ENCODE results near the gene SDC3.

The SDC3 gene

DNA sequence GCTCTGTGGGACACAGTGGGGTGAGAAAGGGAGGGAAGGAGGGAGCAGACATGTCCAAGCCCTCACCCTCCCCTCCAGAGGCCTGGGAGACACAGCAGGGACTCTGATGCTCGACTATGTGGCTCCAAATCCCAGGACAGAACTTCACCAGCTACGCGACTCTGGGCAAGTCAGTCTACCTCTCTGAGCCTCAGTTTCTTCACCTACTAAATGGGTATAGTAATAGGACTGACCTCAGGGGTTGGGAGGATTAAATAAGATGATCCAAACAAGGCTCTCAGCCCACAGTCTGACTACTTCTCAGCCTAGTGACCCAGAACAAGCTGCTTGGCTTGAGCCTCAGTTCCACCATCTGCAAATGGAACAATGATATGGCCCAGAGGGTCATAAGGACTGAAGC is 19.6 kb downstream of the SDC3 start:
- DNase-seq (ENCODE audit: low read depth): no peak

DNA sequence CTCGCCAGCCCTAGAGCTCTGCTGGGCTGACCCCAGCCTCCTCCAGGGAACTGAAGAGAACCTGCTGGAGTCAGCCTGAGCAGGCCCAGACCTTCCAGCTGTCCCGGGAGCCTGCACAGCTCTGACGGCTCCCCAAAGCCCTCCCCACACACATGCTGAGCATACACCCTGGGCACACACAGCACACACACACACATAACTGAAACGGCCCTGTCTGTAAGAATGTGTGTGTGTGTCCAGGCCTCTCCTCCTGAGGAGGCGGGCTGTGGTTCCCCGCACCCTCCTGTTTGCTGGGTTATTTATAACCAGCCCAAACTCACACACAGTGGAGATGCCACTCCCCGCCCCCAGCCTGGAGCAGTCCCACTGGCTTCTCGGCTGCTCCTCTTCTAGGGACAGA is 20.2 kb downstream of the SDC3 start:
- peak; percentile 88 for DNase-seq (ENCODE audit: low read depth)

DNA sequence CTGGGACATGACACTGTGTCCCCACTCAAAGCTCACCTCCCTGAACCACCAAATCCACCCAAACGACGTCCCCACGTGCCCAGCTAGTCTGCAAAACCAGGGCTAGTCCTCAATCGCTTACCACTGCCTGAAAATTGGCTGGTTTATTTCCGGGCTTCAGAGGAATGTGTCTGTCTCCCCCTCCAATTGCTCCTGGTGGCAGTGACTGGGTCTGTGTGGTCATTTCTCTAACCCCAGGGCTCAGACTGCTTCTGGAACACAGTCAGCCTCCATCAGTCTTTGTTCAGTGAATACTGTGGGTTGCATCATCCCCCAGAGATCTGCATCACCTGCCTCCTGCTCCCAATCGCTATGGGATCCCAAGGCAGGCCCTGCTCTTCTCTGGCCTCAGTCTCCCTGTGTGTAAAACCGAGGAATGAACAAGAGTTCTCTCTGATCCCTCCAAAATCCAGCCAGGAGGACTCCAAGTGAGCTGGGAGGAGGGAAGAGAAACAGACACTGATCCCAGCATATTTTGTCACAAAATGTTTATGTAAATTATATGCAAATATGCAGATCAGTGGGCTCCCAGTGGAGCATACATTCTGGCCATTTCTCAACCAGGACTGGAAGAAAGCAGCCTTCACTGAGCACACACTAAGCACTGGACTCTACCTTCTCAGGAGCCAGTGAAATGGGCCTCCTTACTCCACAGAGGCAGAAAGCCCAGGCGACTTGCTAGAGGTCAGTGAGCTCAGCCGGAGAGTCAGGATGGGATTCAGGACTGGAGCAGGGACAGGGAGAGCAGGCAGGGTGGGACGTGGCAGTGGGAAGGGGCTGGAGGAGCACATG is 20.9 kb downstream of the SDC3 start:
- no peak for DNase-seq (ENCODE audit: low read depth)

DNA sequence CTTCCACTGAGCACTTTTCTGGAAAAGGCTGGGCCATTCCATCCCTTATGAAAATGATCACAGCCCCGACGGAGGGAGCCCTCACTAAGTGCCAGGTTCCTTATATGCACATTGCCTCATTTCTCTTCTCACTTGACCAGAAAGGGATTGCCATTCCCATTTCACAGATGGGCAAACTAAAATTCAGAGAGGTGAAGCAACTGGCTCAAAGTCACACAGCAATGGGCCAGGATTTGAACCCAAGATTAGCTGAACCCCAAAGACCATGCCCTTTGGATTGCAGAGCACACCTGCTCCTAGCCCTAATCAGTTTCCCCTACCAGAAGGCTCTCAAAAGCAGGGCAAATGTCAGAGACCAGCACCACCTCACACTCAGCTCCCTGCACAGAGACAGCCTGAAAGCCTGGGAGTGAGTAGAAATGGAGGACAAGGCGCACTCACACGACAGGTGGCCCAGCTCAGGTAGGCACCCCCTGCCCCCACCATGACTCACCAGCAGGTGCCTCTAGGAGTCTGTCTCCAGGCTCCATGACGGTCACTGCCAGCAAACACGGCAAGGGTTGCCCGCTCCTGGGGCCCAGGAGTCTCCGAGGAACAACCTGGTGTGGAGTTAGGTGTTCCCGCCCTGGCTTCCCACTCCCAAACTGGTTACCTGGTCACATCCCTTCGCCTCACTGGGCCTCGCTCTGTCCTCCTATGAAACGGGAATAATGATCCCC is 21.7 kb downstream of the SDC3 start:
- DNase-seq (ENCODE audit: low read depth): no peak

DNA sequence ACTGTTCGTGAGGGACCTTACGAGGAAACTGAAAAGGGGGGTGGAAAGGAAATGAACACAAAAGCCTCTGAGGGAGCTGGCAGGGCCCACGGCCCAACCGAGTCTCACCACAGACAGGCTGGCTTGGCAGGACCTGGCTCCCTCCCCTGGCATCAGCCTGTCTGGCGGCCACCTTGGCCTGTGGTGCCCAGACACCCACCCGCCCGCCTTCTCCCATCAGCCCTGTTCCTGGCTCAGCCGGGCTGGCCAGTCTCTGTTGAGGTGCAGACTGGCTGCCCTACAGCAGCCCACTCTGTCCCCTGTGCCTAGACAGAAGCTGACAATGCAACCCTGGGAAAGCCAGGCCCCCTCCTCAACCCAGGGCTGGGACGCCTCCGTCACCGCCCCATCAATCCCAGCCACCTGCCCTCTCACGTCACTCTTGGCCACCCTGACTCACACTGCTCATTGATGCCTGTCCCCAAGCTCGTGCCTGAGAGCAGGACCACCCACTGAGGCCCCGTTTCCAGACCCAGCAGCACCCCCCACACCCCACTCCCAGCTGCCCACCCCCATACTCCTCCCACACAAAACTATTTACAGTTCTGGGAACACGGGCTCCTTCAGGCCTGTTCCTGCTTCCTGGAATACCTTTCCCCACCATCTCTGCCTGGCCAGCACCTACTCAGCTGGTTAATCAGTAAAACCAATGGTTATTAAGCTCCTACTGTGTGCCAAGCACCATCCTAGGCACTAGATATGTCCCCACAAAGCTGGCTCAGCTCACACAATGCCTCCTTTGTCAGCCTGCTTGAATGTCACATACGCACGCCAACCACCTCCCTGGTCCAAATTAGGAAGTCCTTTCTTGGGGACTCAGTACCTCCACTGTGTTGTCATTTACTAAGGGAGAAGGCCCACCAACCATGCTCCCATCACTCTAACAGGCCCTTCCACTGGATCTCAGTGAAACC is 22.7 kb downstream of the SDC3 start:
- DNase-seq (ENCODE audit: low read depth): no peak

DNA sequence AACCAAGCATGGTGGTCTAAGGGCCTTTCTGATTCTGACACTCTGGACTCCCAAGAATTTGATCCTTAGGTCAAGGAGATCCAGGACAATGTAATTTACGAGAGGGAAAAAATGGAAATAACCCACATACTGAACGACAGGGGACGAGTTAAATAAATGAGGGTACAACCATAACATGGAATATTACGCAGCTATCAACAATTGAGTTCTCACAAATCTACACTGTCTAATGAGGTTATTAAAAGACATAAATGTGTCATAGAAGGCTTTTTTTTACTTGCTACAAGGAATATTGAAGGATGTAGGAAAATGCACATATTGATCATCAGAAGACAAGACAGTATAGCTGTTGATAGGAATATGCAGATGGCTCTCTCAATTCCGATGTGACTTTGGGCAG is 23.8 kb downstream of the SDC3 start:
- no peak for DNase-seq (ENCODE audit: low read depth)

DNA sequence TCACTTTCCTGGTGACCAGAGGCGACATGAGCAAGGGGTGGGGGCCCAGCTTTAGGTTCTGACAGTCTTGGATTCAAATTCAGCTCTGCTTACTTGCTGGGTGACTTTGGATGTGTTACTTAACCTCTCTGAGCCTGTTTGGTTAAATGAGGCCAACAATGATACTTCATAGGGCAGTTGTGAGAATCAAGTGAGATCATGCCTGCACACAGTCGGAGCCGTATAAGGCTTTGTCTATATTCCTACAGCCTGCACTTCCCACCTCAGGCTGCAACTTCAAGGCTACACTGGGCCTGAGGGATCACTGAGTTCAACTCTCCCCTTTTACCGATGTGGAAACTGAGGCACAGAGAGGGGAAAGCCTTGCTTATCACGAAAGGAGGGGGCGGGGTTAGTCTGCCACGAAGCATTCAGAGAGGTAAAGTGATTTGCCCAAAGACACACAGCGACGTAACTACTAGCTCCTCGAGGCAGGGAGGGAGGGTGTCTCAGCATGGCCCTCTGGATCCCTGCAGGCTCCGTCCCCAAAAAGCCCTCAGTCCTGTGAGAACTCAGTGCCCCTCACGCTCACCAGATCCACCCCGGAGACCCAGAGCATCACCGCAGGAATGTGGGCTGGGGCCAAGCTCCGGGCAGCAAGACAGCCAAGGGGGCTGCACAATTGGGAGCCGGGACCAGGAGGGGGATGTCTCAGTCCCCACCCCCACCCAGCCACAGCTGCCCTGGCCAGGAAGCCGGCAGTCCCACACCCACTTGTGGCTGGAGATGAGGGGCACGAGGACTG is 25.0 kb downstream of the SDC3 start:
- no peak for DNase-seq (ENCODE audit: low read depth)

DNA sequence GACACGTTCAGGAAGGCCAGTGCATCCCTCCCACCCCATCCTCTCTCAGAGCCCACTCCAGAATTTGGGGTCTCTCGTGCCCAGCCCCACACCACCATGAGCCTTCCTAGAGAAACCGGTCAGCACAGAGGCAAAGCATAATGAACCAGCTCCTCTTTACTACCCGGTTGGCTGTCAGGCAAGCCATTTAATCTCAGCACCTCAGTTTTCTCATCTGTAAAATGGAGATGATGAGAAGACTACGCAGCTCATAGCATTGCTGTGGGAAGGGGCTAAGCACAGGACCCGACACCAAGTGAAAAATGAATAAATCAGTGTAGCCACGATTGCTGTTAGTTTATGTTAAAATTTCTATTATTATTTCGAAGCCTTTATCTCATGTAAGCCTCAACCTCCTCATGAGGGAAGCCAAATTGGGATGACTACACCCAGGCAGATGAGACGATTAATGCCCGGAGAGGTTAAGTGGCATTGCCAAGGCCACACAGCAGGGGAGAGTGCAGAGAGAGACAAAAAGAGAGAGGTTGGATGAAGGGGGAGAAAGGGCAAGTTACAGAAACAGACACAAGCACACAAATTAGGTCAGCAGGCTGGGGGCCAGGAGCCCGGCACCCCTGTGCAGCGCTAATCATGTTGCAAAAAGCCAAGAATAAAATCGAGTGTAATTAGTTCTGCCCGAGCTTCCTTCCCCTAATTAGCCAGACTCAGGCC is 25.7 kb downstream of the SDC3 start:
- no peak for DNase-seq (ENCODE audit: low read depth)

DNA sequence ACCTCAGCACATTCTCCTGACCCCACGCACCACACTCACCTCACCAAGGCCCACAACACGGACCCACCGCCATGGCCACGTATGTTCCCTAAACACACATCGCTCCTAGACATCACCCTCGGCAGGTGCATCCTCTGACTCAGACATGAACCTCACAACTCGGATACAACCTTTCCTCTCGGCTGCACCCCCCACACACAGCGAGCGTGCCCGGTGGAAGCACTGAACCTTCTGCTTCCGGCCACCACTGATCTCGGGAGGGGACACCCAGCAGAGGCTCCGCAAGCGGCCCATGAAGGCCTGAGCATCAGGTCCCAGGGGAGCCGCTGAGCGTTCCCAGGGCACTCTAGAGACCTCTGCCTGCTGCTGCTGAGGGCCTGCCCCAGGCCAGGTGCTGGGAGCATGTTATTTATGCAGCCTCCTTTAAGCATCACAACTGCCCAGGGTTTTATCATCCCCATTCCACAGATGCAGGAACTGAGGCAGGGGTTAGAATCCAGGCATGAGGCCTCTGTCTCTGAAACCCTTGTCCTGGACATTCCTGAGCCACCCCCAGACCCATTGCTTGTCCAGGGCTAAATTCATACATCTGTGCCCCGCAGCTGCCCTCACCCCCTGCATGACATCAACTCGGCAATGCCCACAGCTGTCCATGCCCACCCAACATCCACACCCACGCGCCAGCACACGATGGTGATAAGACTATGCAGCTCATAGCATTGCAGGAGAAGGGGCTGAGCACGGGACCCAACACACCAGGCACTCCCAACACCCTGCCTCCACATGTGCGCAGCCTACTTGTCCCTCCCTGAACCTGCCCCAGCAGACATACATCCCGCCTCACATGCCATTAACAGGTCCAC is 27.0 kb downstream of the SDC3 start:
- DNase-seq (ENCODE audit: low read depth): no peak

DNA sequence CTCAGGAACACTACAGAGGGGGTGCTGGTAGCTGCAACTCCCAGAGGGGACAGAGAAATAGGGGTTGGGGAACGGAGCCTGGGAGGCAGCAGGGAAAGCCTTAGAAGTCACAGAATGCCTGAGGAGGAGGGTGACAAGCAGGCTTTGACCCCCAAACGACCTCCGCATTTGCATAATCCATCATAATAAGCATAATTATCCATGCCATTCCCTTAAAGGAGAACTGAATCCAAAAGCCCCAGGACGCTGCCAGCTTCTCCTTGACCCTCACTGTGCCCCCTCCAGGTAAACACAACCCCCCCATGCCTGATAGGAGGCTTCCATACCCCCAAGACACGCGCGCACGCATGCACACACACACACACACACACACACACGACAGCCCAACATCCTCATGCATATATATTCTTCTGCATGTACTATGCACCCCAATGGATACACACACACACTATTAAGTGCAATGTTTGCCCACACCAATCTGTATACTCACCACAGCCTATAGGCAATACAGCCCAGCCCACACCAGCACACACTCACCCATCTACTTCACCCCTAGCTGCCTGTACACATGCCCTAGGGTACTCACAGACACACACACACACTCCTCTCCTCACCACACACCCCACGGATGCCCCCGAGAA is 27.8 kb downstream of the SDC3 start:
- no peak for DNase-seq (ENCODE audit: low read depth)

DNA sequence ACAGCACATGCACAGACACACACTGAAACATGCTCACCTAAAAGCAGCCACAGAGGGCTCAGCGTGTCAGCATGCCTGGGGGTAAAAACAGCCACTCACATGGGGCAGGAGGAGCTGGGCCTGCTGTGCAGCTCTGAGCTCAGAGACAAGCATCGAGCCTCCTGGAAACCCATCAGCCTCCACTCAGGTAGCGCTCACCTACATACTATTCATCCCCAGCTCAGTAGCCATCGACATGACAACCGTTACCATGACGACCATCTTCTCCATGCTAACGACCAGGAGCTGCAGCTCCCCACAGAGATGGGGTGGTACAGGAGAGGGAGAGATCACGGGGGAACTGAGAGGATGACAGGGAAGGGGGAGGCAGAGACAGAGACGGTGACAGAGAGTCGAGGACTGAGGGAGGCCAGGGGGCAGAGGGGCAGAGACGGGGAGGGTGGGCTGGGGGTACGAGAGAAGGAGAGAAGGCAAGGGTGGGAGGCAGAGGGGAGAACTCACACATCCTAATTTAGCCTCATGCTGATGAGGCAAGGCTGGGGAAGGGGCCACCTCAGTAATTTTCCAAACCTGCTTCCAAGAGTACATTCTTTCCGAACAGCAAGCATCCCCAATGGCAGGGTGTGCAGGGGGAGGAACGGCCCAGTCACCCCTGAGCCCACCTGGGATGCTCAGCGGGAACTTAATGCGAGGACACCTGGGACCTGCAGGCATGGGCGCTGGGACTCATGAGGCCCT is 28.4 kb downstream of the SDC3 start:
- DNase-seq (ENCODE audit: low read depth): no peak

DNA sequence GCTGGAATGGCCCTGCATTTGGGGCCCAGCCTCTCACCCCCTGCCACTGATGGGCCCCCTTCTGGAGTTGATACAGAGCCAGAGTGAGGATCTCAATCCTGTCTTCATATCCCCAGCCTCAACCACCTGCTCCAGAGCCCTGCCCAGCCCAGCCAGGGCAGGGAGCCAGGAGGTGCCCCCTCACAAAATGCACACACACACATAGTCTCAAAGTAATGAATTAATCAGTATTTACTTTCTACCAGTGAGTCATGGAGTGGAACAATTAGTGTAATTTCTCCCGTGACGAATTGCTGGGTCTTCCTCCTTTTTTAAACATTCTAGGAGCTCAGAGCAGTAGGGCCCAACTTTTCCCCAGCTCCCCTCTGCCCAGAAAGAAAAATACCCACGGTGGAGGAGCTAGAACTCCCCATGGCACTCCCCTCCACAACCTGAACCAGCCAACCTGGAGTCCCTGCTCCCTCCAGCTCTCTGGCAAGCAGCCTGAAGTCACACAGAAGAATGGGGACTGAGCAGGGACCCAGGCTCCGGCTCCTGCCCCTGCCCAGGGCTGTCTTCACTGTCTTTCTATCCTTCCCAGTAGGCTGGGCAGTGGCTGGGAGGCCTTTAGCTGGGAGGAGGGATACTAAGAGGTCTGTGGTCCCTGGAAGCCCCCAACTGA is 29.3 kb downstream of the SDC3 start:
- no peak for DNase-seq (ENCODE audit: low read depth)

DNA sequence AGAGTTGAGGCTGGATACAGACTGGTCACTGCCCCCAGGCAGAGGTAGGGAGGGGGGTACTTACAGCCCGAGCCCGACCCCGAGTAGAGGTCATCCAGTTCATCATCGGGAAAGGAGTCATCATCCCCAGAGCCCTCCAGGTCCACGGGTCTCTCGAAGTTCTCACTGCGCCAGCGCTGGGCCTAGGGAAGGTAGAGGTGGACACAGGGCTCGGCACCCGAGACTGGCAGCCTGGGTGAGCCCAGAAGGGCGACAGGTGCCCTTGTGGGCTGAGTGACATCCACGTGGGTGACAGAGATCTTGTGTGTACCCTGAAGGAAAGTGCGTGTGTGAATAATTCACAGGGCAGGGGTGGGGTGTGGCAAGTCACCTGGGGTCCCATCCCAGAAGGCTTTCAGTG is 30.0 kb downstream of the SDC3 start:
- no peak for DNase-seq (ENCODE audit: low read depth)

DNA sequence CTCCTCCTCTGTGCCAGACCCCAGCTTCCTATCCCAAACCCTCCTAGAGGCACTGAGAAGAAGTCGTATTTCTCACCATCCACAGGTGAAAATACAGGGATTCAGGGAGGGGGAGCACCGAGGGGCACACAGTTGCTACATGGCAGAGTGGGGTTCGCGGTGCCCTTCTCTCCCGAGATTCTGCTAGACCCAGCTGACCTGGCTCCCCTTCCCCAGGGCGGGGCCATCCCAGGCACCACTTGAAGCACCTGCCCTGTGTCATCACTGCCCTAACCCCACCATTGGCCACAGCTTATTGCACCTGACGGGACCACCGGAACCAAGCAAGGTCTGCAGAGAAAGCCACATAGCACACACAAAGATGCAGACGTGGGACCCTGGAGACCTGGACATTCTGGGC is 30.5 kb downstream of the SDC3 start:
- DNase-seq (ENCODE audit: low read depth): no peak

DNA sequence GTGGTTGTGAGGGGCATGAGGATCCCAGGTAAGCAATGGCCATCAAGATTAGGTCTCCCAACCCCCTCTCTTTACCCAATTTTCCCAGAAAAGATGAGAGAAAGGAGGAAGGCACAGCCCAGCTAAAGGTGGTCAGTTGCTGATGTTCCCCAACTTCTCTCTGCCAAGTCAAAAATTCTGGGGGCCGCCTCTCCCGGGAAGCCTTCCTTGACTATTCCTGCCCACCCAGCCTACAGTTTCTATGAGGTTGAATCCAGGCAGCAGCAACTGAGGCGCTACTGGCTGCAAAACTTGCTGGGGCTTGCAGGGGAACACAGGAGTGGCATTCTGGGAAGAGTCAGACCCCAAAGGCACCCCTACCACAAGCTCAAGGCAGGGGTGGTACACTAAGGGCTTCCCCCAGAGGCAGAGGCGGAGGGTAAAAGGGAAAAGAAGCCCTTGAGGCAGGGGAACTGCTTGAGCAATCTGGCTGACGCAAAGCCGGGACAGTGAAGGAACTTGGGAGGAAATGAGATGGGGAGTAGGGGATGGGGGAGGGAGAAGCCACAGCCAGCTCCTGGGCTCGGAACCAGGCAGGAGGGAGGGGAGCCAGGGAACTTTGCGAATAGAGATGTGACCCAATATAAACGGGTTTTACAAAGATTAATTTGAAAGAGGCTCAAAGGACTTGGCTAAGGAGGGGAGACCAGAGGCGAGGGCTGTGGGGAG is 31.2 kb downstream of the SDC3 start:
- peak; percentile 88 for DNase-seq (ENCODE audit: low read depth)

DNA sequence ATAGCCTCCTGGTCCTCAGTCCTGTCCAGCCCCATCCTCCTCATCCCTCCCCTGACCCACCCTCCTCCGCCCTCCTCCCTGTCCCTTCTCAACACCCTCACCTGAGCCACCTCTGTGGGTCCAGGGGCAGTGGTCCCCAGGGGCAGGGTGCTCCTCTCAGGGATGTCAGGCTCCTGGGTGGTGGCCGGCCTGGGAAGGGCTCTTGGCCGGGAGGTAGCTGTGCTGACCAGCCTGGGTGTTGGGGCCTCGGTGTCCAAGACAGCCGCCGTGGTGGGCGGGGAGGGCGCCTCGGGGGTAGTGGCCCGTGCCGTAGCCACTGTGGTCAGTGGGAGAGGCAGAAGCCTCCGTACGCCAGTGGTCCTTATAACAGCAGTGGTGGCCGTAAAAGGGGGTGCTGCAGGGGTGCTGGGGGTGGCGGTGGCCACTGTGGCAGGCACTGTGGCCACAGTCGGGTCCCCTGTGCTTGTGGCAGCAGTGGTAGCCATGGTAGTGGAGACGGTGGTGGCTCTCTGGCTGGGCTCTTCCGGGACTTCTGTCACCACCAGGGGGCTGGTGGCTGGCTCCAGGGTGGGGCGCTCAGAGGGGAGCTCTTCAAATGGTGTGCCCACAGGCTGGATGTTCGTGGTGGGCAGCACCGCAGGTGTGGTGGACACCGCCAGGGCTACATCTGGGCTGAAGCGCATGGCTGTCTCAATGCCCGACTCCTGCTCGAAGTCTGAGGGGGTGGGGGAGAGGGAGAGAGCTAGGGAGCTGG is 31.9 kb downstream of the SDC3 start:
- no peak for DNase-seq (ENCODE audit: low read depth)

DNA sequence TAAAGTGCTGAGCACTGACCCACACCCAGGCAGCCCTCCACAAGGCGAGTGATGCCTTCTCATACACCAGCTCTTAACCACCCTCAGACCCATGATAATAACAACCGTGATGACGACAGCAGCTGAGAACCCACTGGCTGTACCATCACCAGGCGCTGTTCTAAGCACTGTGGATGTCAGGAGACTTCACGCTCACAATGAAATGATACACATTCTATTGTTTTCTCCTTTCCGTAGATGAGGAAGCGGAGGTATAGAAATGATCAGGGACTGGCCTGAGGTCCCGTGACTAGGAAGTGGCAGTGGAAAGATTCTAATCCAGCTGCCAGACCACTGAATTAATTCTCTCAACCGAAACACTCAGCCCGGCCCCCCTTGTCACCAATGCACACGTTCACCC is 32.6 kb downstream of the SDC3 start:
- no peak for DNase-seq (ENCODE audit: low read depth)

All from fibroblast of gingiva (primary cell).